Transverse colon (tissue), 4 donors: ENCODE results near the gene ZDHHC21.

Experiments used
- POLR2A ChIP-seq: fragments of 450-650 bp; IDR thresholded peaks from one replicate; pipeline ENCODE4 v1.6.1; 2016; ENCODE audit warnings: antibody characterized with exemption, mild to moderate bottlenecking, moderate library complexity
- POLR2AphosphoS5 ChIP-seq, 3 donors: sonication (generic); formaldehyde crosslinking; IDR thresholded peaks; one replicate each; pipeline ENCODE4 v1.6.1; 2016; ENCODE audit warnings: antibody characterized with exemption in 3 of 3
- TF ChIP-seq, protein P1 (sequence below), 5 experiments: fragments of 200-600 bp in 3 of 5; fragments of 450-650 bp in 2 of 5; sonication (generic) in 3 of 5; IDR thresholded peaks; 1 replicate in 2 of 5; 2 replicates in 3 of 5; pipeline ENCODE4 v1.5.1; 2016 to 2017; ENCODE audit warnings: antibody characterized with exemption in 5 of 5, inconsistent platforms in 3 of 5, mild to moderate bottlenecking in 2 of 5, moderate library complexity in 1 of 5

DNA sequence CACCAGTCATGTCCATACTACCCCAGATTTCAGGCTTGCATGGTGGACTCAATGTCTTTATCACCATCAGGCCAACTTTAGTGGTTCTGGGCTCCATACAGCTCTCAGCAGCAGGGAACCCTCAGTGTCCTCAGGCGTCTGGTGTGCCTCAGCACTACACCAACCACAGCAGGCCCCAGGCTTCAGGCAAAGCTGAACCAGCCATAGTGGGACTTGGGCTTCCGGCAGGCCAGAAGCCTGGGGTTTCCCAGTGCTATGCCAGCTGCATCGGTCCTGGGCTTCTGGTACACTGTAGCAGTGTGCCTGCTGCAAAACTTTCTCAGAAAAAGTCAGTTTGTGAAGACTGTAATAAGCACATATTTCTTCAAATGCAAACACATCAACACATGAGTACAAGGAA lies 11.0 kb upstream of the ZDHHC21 start:
- TF ChIP-seq, protein P1, sequence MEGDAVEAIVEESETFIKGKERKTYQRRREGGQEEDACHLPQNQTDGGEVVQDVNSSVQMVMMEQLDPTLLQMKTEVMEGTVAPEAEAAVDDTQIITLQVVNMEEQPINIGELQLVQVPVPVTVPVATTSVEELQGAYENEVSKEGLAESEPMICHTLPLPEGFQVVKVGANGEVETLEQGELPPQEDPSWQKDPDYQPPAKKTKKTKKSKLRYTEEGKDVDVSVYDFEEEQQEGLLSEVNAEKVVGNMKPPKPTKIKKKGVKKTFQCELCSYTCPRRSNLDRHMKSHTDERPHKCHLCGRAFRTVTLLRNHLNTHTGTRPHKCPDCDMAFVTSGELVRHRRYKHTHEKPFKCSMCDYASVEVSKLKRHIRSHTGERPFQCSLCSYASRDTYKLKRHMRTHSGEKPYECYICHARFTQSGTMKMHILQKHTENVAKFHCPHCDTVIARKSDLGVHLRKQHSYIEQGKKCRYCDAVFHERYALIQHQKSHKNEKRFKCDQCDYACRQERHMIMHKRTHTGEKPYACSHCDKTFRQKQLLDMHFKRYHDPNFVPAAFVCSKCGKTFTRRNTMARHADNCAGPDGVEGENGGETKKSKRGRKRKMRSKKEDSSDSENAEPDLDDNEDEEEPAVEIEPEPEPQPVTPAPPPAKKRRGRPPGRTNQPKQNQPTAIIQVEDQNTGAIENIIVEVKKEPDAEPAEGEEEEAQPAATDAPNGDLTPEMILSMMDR (IDR thresholded peaks at IDR 0.05) = no peak
- TF ChIP-seq POLR2AphosphoS5 (IDR thresholded peaks at IDR 0.05) = no peak
- no peak for TF ChIP-seq POLR2A
